Testis (tissue), 2 donors: ENCODE results near the gene PRKN.

ENCODE experiments used
- CTCF ChIP-seq, 3 experiments: fragments of 450-650 bp in 2 of 3; fragments of 200-600 bp in 1 of 3; sonication (generic) in 1 of 3; IDR thresholded peaks; one replicate each; pipeline ENCODE4 v1.5.1; 2016 to 2019; ENCODE audit warnings: antibody characterized with exemption in 3 of 3, mild to moderate bottlenecking in 2 of 3, moderate library complexity in 1 of 3
- POLR2A ChIP-seq: fragments of 450-650 bp; IDR thresholded peaks from one replicate; pipeline ENCODE4 v1.6.1; 2017; ENCODE audit warnings: antibody characterized with exemption, mild to moderate bottlenecking, moderate library complexity

- TF ChIP-seq POLR2A (no peak), CTCF (IDR thresholded peaks at IDR 0.05) (no peak)
Measured at GRCh38 chr6:162336359-162336758, 391.2 kb downstream of the PRKN start.
